ENCODE results near the gene MRTFB. TPM values are rescaled to one million over a fixed set of nuclear protein-coding genes. Genes with fewer than 3 reads are reported as not detected.

MRTFB gene
- total RNA-seq, 1 donor from 2014 or later: 89.4 TPM

- no peaks in the 10 kb centered on the region for H3K27me3 ChIP-seq
- H3K36me3 ChIP-seq: no peaks in the 10 kb centered on the region
- H3K4me1 ChIP-seq: peaks cover 0 to 9% of the 10 kb centered on the region in 2 donors
- no peaks in the 10 kb centered on the region for H3K9me3 ChIP-seq
- H3K27ac ChIP-seq: peak overlapping the region; percentile 81 to 83
- peak in 1 of 2 donors; percentile 90 for DNase-seq (ENCODE audit: low spot score in 2 of 2)
- peak overlapping the region; percentile 97 to 98 for H3K4me3 ChIP-seq
- intact Hi-C loops (cut with DNase I): loop anchor here (1.0 to 5.0 kb wide), 6 partner anchors 102 to 1188 kb away; partner anchors contain the start of genes BFAR, ERCC4 and PARN
- peak; percentile 66 to 72 (median 69) for TF ChIP-seq CTCF (IDR thresholded peaks at IDR 0.05)
Measured at GRCh38 chr16:14300705-14301168, 229.6 kb downstream of the MRTFB start.

- Histone ChIP-seq H3K27me3 (no peaks in the 10 kb centered on the region), H3K4me1 (peaks cover 0 to 12% of the 10 kb centered on the region in 2 donors), H3K27ac (peak overlapping the region; percentile 81 to 83), H3K36me3 (no peaks in the 10 kb centered on the region), H3K9me3 (no peaks in the 10 kb centered on the region), H3K4me3 (peak overlapping the region; percentile 97 to 98)
- TF ChIP-seq CTCF (IDR thresholded peaks at IDR 0.05): no peak
- intact Hi-C loops (cut with DNase I): loop anchor here (1.0 to 5.0 kb wide), 6 partner anchors 16 to 1189 kb away; partner anchors contain the start of genes BFAR, ERCC4 and PARN
- DNase-seq (ENCODE audit: low spot score in 2 of 2): no peak
Measured at GRCh38 chr16:14301169-14302030, 230.3 kb downstream of the MRTFB start.

GRCh38 chr16:14302031-14302398 is 230.9 kb downstream of the MRTFB start:
- DNase-seq (ENCODE audit: low spot score in 2 of 2): peak in 1 of 2 donors; percentile 81
- Histone ChIP-seq H3K27me3 (no peaks in the 10 kb centered on the region), H3K36me3 (no peaks in the 10 kb centered on the region), H3K4me3 (peak overlapping the region; percentile 97 to 98), H3K4me1 (peaks cover under 1 to 18% of the 10 kb centered on the region in 2 donors), H3K27ac (peak overlapping the region; percentile 83 to 86), H3K9me3 (no peaks in the 10 kb centered on the region)
- TF ChIP-seq CTCF (IDR thresholded peaks at IDR 0.05): no peak
- intact Hi-C loops (cut with DNase I): loop anchor here (1.0 to 5.0 kb wide), 5 partner anchors 17 to 1190 kb away; partner anchors contain the start of genes BFAR, ERCC4 and PARN

GRCh38 chr16:14302399-14303181 is 231.5 kb downstream of the MRTFB start:
- DNase-seq (ENCODE audit: low spot score in 2 of 2): no peak
- TF ChIP-seq CTCF (IDR thresholded peaks at IDR 0.05): no peak
- intact Hi-C loops (cut with DNase I): loop anchor here (1.0 to 5.0 kb wide), 5 partner anchors 17 to 1190 kb away; partner anchors contain the start of genes BFAR, ERCC4 and PARN
- Histone ChIP-seq H3K4me1 (peaks cover 5 to 24% of the 10 kb centered on the region in 2 donors), H3K27ac (peak overlapping the region; percentile 81 to 86), H3K27me3 (no peaks in the 10 kb centered on the region), H3K9me3 (no peaks in the 10 kb centered on the region), H3K4me3 (peak overlapping the region; percentile 97 to 98), H3K36me3 (no peaks in the 10 kb centered on the region)

GRCh38 chr16:14303182-14303618 is 232.1 kb downstream of the MRTFB start:
- no peaks in the 10 kb centered on the region for H3K36me3 ChIP-seq
- TF ChIP-seq CTCF (IDR thresholded peaks at IDR 0.05): no peak
- H3K4me3 ChIP-seq: peak overlapping the region; percentile 97 to 98
- H3K27me3 ChIP-seq: no peaks in the 10 kb centered on the region
- H3K27ac ChIP-seq: peak overlapping the region; percentile 81 to 86
- no peaks in the 10 kb centered on the region for H3K9me3 ChIP-seq
- intact Hi-C loops (cut with DNase I): loop anchor here (5.0 kb wide), 4 partner anchors 99 to 1191 kb away; partner anchors contain the start of genes BFAR, ERCC4 and PARN
- H3K4me1 ChIP-seq: peaks cover 9 to 28% of the 10 kb centered on the region in 2 donors
- no peak for DNase-seq (ENCODE audit: low spot score in 2 of 2)

All from ascending aorta (tissue), 2 donors.